HepG2 (cell line): ENCODE data around the gene VAMP8. TPM values are rescaled to one million over a fixed set of nuclear protein-coding genes. Genes with fewer than 3 reads are reported as not detected.
A peak's percentile ranks its signal among the peaks of the same experiment; 100 is the strongest.

Experiments used
- ATAC-seq: fragments of 200-7000 bp; cut with Tn5 transposase; 3 replicates; pipeline ENCODE4 v1.9.1; 2020; ENCODE audit warnings: mild to moderate bottlenecking, moderate library complexity
- BruUV-seq: library from RNA; stranded (reverse); fragments of 400-500 nt; replicated peaks from 2 replicates; lab custom pipeline; 2021; lab: Mats Ljungman, UMichigan
- CTCF ChIA-PET: fragments of 300-600 bp; formaldehyde crosslinking; extraction: SDS; loops from one replicate; lab custom pipeline; 2021; ENCODE audit warnings: low total read pairs, inconsistent platforms, low intra/inter-chr PET ratio; lab: Yijun Ruan, JAX
- POLR2A ChIA-PET: fragments of 350-600 bp; sonication (Branson Sonifier 250); formaldehyde crosslinking; loops from one replicate; lab custom pipeline; 2020; ENCODE audit warnings: antibody characterized with exemption, inconsistent platforms; lab: Yijun Ruan, JAX
- DNase-seq: peaks from one replicate; pipeline ENCODE4 v3.0.0-alpha.2; 2015; ENCODE audit warnings: low spot score
- FAIRE-seq: peaks from 3 replicates; lab custom pipeline; 2011; peaks lifted over from hg19 to GRCh38; lab: Jason Lieb, UNC
- H2AFZ ChIP-seq: one replicate; pipeline ENCODE4 v1.6.1; 2011; ENCODE audit warnings: low read length, inconsistent platforms
- H3K27ac ChIP-seq: fragments of 300-600 bp; 3 replicates; pipeline ENCODE4 v1.8.0; 2011; ENCODE audit warnings: mixed run types, mild to moderate bottlenecking, mixed read lengths, low read length, inconsistent platforms; ENCODE audit not compliant: insufficient read depth; ENCODE audit errors: extremely low read length
- H3K27me3 ChIP-seq, 2 experiments: fragments of 200-600 bp in 1 of 2; 2 replicates in 1 of 2; 3 replicates in 1 of 2; pipeline versions ENCODE4 v1.6.0 to v1.8.0; 2011; ENCODE audit warnings: low read length in 2 of 2, mild to moderate bottlenecking in 2 of 2, moderate library complexity in 2 of 2, inconsistent platforms in 1 of 2; ENCODE audit not compliant: insufficient read depth in 2 of 2, control insufficient read depth in 1 of 2
- H3K36me3 ChIP-seq, 2 experiments: fragments of 200-600 bp in 1 of 2; replicated peaks in 1 of 2; 2 replicates in 1 of 2; 3 replicates in 1 of 2; pipeline versions ENCODE4 v1.5.1 to v1.8.0; 2011; ENCODE audit warnings: low read length in 2 of 2, inconsistent platforms in 1 of 2; ENCODE audit not compliant: insufficient read depth in 2 of 2, control insufficient read depth in 1 of 2
- H3K4me1 ChIP-seq: 2 replicates; pipeline ENCODE4 v1.5.1; 2012; ENCODE audit warnings: low read length, inconsistent platforms; ENCODE audit not compliant: insufficient read depth
- H3K4me2 ChIP-seq: 2 replicates; pipeline ENCODE4 v1.6.0; 2011; ENCODE audit warnings: low read depth, low read length, inconsistent platforms
- H3K4me3 ChIP-seq, 3 experiments: fragments of 200-600 bp in 1 of 3; sonication (generic), shearing (Covaris generic) in 1 of 3; replicated peaks in 1 of 3; 2 replicates each; pipeline ENCODE4 v1.5.1; 2011 to 2016; ENCODE audit warnings: low read length in 3 of 3, inconsistent platforms in 2 of 3, low read depth in 2 of 3, mild to moderate bottlenecking in 2 of 3, control low read depth in 1 of 3, mixed read lengths in 1 of 3; ENCODE audit not compliant: insufficient read depth in 1 of 3
- H3K79me2 ChIP-seq: one replicate; pipeline ENCODE4 v1.6.1; 2011; ENCODE audit warnings: low read length, inconsistent platforms; ENCODE audit not compliant: insufficient read depth
- H3K9ac ChIP-seq: 2 replicates; pipeline ENCODE4 v1.6.0; 2011; ENCODE audit warnings: mild to moderate bottlenecking, low read depth, low read length, inconsistent platforms; ENCODE audit not compliant: insufficient read depth
- H3K9me3 ChIP-seq: 2 replicates; pipeline ENCODE4 v1.5.1; 2012; ENCODE audit warnings: mild to moderate bottlenecking, low read length
- H4K20me1 ChIP-seq: 2 replicates; pipeline ENCODE4 v1.6.0; 2011; ENCODE audit warnings: inconsistent platforms, mild to moderate bottlenecking, low read length, moderate library complexity; ENCODE audit not compliant: insufficient read depth
- ELF3 ChIP-seq: IDR thresholded peaks from 2 replicates; pipeline ENCODE4 v1.6.1; 2016; ENCODE audit warnings: missing genetic modification reagents, missing compliant biosample characterization
- NR2F1 ChIP-seq, 2 experiments: fragments of 450-650 bp in 1 of 2; formaldehyde crosslinking in 1 of 2; IDR thresholded peaks; 2 replicates each; pipeline versions ENCODE4 v1.5.0 to v1.6.1; 2016 to 2020; ENCODE audit warnings: mild to moderate bottlenecking in 1 of 2, missing compliant biosample characterization in 1 of 2, missing genetic modification reagents in 1 of 2, moderate library complexity in 1 of 2
- ZNF879 ChIP-seq: sonication (generic); formaldehyde crosslinking; IDR thresholded peaks from 2 replicates; pipeline ENCODE4 v1.8.1; 2023; ENCODE audit warnings: missing genetic modification reagents
- ZNF891 ChIP-seq: sonication (generic); formaldehyde crosslinking; IDR thresholded peaks from 2 replicates; pipeline ENCODE4 v1.5.0; 2020; ENCODE audit warnings: mild to moderate bottlenecking, missing genetic modification reagents
- WGBS: methylation state at CpG from one replicate; pipeline ENCODE4 v1.1.6; 2017; ENCODE audit warnings: low lambda C conversion rate; 5-methylcytosine and 5-hydroxymethylcytosine counted together
- in situ Hi-C: cut with HindIII; loops from 2 replicates; pipeline ENCODE4 v1.10.0; 2017; ENCODE audit warnings: low pct_unique_long_range_greater_than_20kb; ENCODE audit not compliant: extremely low pct_ligation_motif_present
- intact Hi-C: fragments of 100-400 bp; cut with micrococcal nuclease; formaldehyde crosslinking; loops from one replicate; pipeline ENCODE4 v1.10.0; 2022; ENCODE audit not compliant: unreplicated experiment
- polyA plus RNA-seq, 8 experiments: library from polyadenylated mRNA; depleted of rRNA in 3 of 8; stranded (reverse) in 7 of 8; unstranded in 1 of 8; fragments of >200 nt; fragmentation: Illumina TruSeq in 4 of 8; extraction: Trizol in 4 of 8; gene quantifications; 2 replicates each; pipeline versions ENCODE4 v1.2.1 to v1.2.3, GENCODE V29; 2011 to 2016; ENCODE audit warnings: low read depth in 4 of 8, missing spikeins in 1 of 8, mixed read lengths in 1 of 8; ENCODE audit not compliant: insufficient read depth in 1 of 8
- total RNA-seq, 5 experiments: library from RNA; depleted of rRNA; stranded (reverse); fragments of >200 nt; fragmentation: Illumina TruSeq; extraction: Trizol; gene quantifications; 2 replicates each; pipeline ENCODE4 v1.2.3, GENCODE V29; 2016; ENCODE audit warnings: low read depth in 1 of 5
- TF ChIP-seq, protein P1 (sequence below): sonication (generic); formaldehyde crosslinking; IDR thresholded peaks from 2 replicates; pipeline ENCODE4 v1.9.0; 2021; ENCODE audit warnings: mild to moderate bottlenecking, missing genetic modification reagents
- TF ChIP-seq, protein P2 (sequence below): sonication (generic); formaldehyde crosslinking; IDR thresholded peaks from 2 replicates; pipeline ENCODE4 v1.8.1; 2023; ENCODE audit warnings: mild to moderate bottlenecking, inconsistent platforms, moderate library complexity, missing genetic modification reagents, borderline replicate concordance
- TF ChIP-seq, protein P3 (sequence below): sonication (generic); formaldehyde crosslinking; IDR thresholded peaks from 2 replicates; pipeline ENCODE4 v1.4.0; 2020; ENCODE audit warnings: missing genetic modification reagents

VAMP8 gene
- total and polyA plus RNA-seq, 2 of the 13 experiments (the other 11 are each of a cell fraction or from before 2014, with no cell fraction given) = 83.3 to 157 TPM

DNA sequence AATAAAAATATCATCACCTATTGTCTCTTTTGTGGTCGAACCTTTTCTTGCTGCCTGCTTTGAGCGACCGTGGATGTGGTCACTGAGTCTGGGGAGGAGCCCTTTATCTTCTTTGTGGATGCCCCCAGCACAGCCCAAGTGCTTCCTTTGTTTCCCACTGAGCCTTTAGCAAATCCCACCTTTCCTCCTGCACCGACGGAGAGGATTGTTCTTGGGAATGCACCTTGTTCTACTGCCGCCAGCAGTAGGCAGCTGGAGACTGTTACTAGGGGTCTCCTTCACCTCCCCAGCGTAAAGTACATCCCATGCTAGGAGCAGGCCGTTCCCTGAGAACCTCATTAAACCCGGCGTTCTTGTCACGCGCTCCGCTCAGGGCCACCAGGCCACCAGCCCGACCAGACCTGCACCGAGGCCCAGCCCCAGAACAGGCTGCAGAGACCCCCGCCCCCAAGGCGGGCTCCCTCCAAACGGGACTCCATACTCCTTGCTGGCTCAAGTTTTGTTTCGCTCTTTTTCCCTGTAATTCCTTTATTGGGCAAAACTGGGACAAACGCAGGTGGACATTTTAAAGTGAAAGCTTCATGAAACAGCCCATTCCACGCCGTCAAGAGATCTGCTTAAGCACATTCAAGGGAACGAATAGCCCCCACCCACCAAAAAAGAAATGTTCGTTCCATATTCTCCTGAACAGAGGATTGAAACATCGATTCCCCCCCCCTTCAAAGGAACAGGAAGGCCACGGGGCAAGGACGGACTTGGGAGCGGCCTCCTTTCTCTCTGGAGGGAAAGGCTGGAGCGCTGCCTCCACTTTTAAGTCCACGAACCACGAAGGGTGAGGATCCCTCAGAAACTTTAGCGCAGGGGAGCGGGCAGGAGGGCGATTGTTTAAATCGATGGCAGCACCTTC lies 39.5 kb upstream of the VAMP8 start:
- H3K36me3 ChIP-seq = peaks cover 11 to 26% of the 10 kb centered on the region in 2 experiments; a peak in 4 of 5 replicates
- peak overlapping the region; percentile 99 for H3K27ac ChIP-seq
- DNase-seq (peak; percentile 78), FAIRE-seq (peak; percentile 64), ATAC-seq (peak; percentile 55)
- peaks cover 34% of the 10 kb centered on the region for H4K20me1 ChIP-seq
- no peaks in the 10 kb centered on the region; a peak in 1 of 5 replicates for H3K27me3 ChIP-seq
- H3K4me1 ChIP-seq = peaks cover 38% of the 10 kb centered on the region
- H3K9ac ChIP-seq = peak overlapping the region; percentile 99
- intact Hi-C loops = loop anchor here (1.0 to 5.0 kb wide), 2 partner anchors 36 to 118 kb away; no protein-coding TSS in a partner anchor
- peaks cover 53% of the 10 kb centered on the region for H3K79me2 ChIP-seq
- CTCF ChIA-PET = interaction anchor here (1.1 to 3.0 kb wide), 2 partner anchors 14 to 117 kb away, joined by 5 to 25 read pairs; no protein-coding TSS in a partner anchor
- 1% methylated on average over 34 of the region's 35 CpGs for WGBS
- POLR2A ChIA-PET = interaction anchor here (0.6 to 11.7 kb wide), 51 partner anchors 14 to 231 kb away, joined by 3 to 445 read pairs (median 10); partner anchors contain the start of genes C2orf68, ELMOD3, GGCX and RETSAT
- no peaks in the 10 kb centered on the region for H3K9me3 ChIP-seq
- in situ Hi-C loops = no loop called here
- H3K4me3 ChIP-seq = peak overlapping the region; percentile 81 to 96 (median 95)
- BruUV-seq = TSS peak; percentile 76
- peak overlapping the region; percentile 12 for H2AFZ ChIP-seq
- peak overlapping the region; percentile 91 for H3K4me2 ChIP-seq
- TF ChIP-seq ELF3 (CRISPR knock-in tag) (no peak), ZNF891 (CRISPR knock-in tag) (no peak), NR2F1 (CRISPR knock-in tag; IDR thresholded peaks at IDR 0.05) (0 out of 4 replicates have a peak, but pooled peaks of 1 of the 2 experiments have one; percentile 33), ZNF879 (0 out of 2 replicates have a peak, but pooled peaks have one; percentile 27)
- TF ChIP-seq, protein P1, sequence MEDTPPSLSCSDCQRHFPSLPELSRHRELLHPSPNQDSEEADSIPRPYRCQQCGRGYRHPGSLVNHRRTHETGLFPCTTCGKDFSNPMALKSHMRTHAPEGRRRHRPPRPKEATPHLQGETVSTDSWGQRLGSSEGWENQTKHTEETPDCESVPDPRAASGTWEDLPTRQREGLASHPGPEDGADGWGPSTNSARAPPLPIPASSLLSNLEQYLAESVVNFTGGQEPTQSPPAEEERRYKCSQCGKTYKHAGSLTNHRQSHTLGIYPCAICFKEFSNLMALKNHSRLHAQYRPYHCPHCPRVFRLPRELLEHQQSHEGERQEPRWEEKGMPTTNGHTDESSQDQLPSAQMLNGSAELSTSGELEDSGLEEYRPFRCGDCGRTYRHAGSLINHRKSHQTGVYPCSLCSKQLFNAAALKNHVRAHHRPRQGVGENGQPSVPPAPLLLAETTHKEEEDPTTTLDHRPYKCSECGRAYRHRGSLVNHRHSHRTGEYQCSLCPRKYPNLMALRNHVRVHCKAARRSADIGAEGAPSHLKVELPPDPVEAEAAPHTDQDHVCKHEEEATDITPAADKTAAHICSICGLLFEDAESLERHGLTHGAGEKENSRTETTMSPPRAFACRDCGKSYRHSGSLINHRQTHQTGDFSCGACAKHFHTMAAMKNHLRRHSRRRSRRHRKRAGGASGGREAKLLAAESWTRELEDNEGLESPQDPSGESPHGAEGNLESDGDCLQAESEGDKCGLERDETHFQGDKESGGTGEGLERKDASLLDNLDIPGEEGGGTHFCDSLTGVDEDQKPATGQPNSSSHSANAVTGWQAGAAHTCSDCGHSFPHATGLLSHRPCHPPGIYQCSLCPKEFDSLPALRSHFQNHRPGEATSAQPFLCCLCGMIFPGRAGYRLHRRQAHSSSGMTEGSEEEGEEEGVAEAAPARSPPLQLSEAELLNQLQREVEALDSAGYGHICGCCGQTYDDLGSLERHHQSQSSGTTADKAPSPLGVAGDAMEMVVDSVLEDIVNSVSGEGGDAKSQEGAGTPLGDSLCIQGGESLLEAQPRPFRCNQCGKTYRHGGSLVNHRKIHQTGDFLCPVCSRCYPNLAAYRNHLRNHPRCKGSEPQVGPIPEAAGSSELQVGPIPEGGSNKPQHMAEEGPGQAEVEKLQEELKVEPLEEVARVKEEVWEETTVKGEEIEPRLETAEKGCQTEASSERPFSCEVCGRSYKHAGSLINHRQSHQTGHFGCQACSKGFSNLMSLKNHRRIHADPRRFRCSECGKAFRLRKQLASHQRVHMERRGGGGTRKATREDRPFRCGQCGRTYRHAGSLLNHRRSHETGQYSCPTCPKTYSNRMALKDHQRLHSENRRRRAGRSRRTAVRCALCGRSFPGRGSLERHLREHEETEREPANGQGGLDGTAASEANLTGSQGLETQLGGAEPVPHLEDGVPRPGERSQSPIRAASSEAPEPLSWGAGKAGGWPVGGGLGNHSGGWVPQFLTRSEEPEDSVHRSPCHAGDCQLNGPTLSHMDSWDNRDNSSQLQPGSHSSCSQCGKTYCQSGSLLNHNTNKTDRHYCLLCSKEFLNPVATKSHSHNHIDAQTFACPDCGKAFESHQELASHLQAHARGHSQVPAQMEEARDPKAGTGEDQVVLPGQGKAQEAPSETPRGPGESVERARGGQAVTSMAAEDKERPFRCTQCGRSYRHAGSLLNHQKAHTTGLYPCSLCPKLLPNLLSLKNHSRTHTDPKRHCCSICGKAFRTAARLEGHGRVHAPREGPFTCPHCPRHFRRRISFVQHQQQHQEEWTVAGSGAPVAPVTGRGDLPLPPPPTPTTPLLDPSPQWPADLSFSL = no peak
- TF ChIP-seq, protein P2, sequence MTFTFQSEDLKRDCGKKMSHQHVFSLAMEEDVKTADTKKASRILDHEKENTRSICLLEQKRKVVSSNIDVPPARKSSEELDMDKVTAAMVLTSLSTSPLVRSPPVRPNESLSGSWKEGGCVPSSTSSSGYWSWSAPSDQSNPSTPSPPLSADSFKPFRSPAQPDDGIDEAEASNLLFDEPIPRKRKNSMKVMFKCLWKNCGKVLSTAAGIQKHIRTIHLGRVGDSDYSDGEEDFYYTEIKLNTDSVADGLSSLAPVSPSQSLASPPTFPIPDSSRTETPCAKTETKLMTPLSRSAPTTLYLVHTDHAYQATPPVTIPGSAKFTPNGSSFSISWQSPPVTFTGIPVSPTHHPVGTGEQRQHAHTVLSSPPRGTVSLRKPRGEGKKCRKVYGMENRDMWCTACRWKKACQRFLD (CRISPR knock-in tag) = peak; percentile 53; the same call in 1 of the 2 replicates
- TF ChIP-seq, protein P3, sequence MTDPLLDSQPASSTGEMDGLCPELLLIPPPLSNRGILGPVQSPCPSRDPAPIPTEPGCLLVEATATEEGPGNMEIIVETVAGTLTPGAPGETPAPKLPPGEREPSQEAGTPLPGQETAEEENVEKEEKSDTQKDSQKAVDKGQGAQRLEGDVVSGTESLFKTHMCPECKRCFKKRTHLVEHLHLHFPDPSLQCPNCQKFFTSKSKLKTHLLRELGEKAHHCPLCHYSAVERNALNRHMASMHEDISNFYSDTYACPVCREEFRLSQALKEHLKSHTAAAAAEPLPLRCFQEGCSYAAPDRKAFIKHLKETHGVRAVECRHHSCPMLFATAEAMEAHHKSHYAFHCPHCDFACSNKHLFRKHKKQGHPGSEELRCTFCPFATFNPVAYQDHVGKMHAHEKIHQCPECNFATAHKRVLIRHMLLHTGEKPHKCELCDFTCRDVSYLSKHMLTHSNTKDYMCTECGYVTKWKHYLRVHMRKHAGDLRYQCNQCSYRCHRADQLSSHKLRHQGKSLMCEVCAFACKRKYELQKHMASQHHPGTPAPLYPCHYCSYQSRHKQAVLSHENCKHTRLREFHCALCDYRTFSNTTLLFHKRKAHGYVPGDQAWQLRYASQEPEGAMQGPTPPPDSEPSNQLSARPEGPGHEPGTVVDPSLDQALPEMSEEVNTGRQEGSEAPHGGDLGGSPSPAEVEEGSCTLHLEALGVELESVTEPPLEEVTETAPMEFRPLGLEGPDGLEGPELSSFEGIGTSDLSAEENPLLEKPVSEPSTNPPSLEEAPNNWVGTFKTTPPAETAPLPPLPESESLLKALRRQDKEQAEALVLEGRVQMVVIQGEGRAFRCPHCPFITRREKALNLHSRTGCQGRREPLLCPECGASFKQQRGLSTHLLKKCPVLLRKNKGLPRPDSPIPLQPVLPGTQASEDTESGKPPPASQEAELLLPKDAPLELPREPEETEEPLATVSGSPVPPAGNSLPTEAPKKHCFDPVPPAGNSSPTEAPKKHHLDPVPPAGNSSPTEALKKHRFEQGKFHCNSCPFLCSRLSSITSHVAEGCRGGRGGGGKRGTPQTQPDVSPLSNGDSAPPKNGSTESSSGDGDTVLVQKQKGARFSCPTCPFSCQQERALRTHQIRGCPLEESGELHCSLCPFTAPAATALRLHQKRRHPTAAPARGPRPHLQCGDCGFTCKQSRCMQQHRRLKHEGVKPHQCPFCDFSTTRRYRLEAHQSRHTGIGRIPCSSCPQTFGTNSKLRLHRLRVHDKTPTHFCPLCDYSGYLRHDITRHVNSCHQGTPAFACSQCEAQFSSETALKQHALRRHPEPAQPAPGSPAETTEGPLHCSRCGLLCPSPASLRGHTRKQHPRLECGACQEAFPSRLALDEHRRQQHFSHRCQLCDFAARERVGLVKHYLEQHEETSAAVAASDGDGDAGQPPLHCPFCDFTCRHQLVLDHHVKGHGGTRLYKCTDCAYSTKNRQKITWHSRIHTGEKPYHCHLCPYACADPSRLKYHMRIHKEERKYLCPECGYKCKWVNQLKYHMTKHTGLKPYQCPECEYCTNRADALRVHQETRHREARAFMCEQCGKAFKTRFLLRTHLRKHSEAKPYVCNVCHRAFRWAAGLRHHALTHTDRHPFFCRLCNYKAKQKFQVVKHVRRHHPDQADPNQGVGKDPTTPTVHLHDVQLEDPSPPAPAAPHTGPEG = 0 out of 2 replicates have a peak, but pooled peaks have one; percentile 8
